Measurements from ENCODE around the gene RCVRN. TPM values are rescaled to one million over a fixed set of nuclear protein-coding genes. Genes with fewer than 3 reads are reported as not detected.

RCVRN gene
- total and polyA plus RNA-seq, 2 donors (not counting 1 experiment from before 2014, with no cell fraction given), result not detected

DNA sequence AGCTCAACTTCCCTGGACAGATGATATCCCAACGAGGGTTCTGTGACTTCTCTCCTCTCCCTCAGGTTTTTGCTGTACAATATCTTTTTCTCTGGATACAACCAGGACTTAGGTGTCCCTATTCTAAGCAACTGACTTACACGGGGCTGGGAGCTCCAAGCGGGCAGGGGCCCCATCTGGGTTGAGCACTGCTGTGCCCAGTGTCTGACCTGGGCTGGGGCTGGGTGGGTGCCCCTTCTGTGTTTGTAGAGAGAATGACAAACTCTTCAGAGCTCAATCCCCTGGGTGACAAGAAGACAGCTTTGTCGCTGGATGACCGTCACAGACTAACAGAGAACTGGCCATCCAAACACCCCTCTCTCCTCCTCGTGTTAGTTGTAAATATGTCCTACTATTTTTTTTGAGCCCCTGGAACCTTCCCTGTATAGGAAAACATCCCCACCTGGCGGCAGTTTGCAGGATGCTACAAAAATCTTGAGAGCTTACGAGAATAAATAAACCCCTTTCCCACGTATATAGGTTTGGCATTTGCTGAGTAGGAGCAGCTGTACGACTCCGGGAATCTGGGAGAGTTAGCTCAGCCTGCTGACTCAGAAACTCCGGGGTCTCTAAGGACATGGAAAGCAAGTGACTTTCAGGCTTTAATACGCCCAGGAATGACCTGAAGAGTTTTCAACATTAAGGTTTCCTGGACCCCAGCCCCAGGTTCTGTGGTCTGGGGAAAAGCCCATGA lies 23.7 kb upstream of the RCVRN start:
- Histone ChIP-seq H3K9ac (ENCODE audit: insufficient read depth, low read length) (no peak overlapping the region), H3K27me3 (ENCODE audit: control insufficient read depth, insufficient read depth, low read length) (no peaks in the 10 kb centered on the region), H3K36me3 (ENCODE audit: control insufficient read depth, insufficient read depth, low read length) (no peaks in the 10 kb centered on the region), H3K4me2 (ENCODE audit: extremely low read depth, insufficient read depth, low read length) (no peak overlapping the region), H2AFZ (ENCODE audit: low read length) (no peak overlapping the region), H3K4me1 (ENCODE audit: control insufficient read depth, extremely low read depth, insufficient read depth, low read length) (no peaks in the 10 kb centered on the region), H3K27ac (ENCODE audit: insufficient read depth, low read length) (no peak overlapping the region), H3K79me2 (ENCODE audit: control insufficient read depth, insufficient read depth, low read length) (no peaks in the 10 kb centered on the region), H3K4me3 (replicated peaks in 1 of 4; ENCODE audit: control extremely low read depth in 1 of 4, insufficient read depth in 1 of 4, low read depth in 3 of 4, low read length in 4 of 4) (no peak overlapping the region), H4K20me1 (ENCODE audit: control insufficient read depth, extremely low read depth, insufficient read depth, low read length) (no peaks in the 10 kb centered on the region), H3K9me3 (ENCODE audit: control insufficient read depth, insufficient read depth, low read depth, low read length) (no peaks in the 10 kb centered on the region)
- TF ChIP-seq EZH2 (IDR thresholded peaks at IDR 0.05; ENCODE audit: low read length, missing control alignments) (no peak), CTCF (conservative IDR thresholded peaks at IDR 0.05 in 1 of 2, IDR thresholded peaks at IDR 0.05 in 1 of 2; ENCODE audit: low read depth in 1 of 2, low read length in 2 of 2) (peak; percentile 29 to 77)
- DNase-seq (ENCODE audit: low read depth in 2 of 2), result peak; percentile 72 to 93

DNA sequence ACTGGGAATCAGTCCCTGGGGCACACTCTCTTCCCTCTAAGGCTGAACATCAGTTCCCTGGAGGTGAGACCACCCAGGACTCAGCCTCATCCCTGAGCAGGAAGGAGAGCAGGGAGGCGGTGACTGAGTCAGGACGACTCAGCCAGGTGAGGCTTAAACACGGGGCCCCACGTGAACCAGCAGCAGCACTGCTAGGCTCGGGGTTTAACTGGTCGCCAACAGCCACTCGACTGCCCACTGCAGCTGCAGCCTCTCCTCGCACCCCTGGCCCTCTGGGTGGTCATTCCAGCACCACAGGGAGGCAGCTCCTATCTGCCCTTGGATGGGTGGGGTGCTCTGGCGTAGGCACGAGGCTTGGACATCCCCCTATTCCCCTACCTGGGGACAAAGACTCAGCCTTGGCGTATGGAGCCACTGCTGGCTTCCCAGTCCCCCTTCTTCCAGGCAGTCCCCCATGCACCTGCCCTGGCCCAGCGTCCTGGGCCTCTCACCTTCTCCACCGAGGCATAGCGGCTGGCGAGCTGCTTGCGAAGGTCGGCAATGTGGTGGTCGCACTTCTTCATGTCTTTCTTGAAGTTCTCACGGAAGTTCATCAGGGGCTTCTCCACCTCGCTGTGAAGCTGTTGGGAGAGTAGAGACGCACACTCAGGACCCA lies 21.2 kb upstream of the RCVRN start:
- TF ChIP-seq EZH2 (IDR thresholded peaks at IDR 0.05; ENCODE audit: low read length, missing control alignments) (no peak), CTCF (conservative IDR thresholded peaks at IDR 0.05 in 1 of 2, IDR thresholded peaks at IDR 0.05 in 1 of 2; ENCODE audit: low read depth in 1 of 2, low read length in 2 of 2) (no peak)
- Histone ChIP-seq H3K27me3 (ENCODE audit: control insufficient read depth, insufficient read depth, low read length) (no peaks in the 10 kb centered on the region), H3K9me3 (ENCODE audit: control insufficient read depth, insufficient read depth, low read depth, low read length) (no peaks in the 10 kb centered on the region), H3K4me3 (replicated peaks in 1 of 4; ENCODE audit: control extremely low read depth in 1 of 4, insufficient read depth in 1 of 4, low read depth in 3 of 4, low read length in 4 of 4) (no peak overlapping the region), H4K20me1 (ENCODE audit: control insufficient read depth, extremely low read depth, insufficient read depth, low read length) (no peaks in the 10 kb centered on the region), H3K4me1 (ENCODE audit: control insufficient read depth, extremely low read depth, insufficient read depth, low read length) (no peaks in the 10 kb centered on the region), H3K4me2 (ENCODE audit: extremely low read depth, insufficient read depth, low read length) (no peak overlapping the region), H3K36me3 (ENCODE audit: control insufficient read depth, insufficient read depth, low read length) (no peaks in the 10 kb centered on the region), H3K27ac (ENCODE audit: insufficient read depth, low read length) (no peak overlapping the region), H2AFZ (ENCODE audit: low read length) (no peak overlapping the region), H3K79me2 (ENCODE audit: control insufficient read depth, insufficient read depth, low read length) (no peaks in the 10 kb centered on the region), H3K9ac (ENCODE audit: insufficient read depth, low read length) (no peak overlapping the region)
- no peak for DNase-seq (ENCODE audit: low read depth in 2 of 2)

DNA sequence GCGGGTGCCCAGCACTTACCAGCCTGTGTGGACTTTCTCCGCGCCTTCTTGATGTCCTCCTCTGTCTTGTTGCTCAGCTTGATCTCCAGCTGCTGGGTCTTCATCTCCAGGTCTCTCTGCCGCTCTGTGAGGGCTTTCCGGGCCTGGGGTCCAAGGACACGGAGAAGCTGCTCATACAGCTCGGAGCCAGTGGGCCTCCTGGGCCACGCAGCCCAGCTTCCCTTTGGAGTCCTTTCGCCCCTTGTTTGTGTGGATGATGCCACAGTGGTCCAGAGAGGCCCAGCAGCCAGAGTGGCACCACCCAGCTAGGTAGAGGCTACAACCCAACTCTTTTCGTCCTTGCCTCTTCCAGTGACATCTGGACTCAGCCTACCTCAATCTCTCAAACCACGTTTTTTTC lies 20.4 kb upstream of the RCVRN start:
- Histone ChIP-seq H3K79me2 (ENCODE audit: control insufficient read depth, insufficient read depth, low read length) (no peaks in the 10 kb centered on the region), H3K4me2 (ENCODE audit: extremely low read depth, insufficient read depth, low read length) (no peak overlapping the region), H2AFZ (ENCODE audit: low read length) (no peak overlapping the region), H3K27me3 (ENCODE audit: control insufficient read depth, insufficient read depth, low read length) (no peaks in the 10 kb centered on the region), H4K20me1 (ENCODE audit: control insufficient read depth, extremely low read depth, insufficient read depth, low read length) (no peaks in the 10 kb centered on the region), H3K9me3 (ENCODE audit: control insufficient read depth, insufficient read depth, low read depth, low read length) (no peaks in the 10 kb centered on the region), H3K36me3 (ENCODE audit: control insufficient read depth, insufficient read depth, low read length) (no peaks in the 10 kb centered on the region), H3K27ac (ENCODE audit: insufficient read depth, low read length) (no peak overlapping the region), H3K9ac (ENCODE audit: insufficient read depth, low read length) (no peak overlapping the region), H3K4me1 (ENCODE audit: control insufficient read depth, extremely low read depth, insufficient read depth, low read length) (no peaks in the 10 kb centered on the region), H3K4me3 (replicated peaks in 1 of 4; ENCODE audit: control extremely low read depth in 1 of 4, insufficient read depth in 1 of 4, low read depth in 3 of 4, low read length in 4 of 4) (no peak overlapping the region)
- TF ChIP-seq EZH2 (IDR thresholded peaks at IDR 0.05; ENCODE audit: low read length, missing control alignments) (no peak), CTCF (conservative IDR thresholded peaks at IDR 0.05 in 1 of 2, IDR thresholded peaks at IDR 0.05 in 1 of 2; ENCODE audit: low read depth in 1 of 2, low read length in 2 of 2) (no peak)
- DNase-seq (ENCODE audit: low read depth in 2 of 2), result no peak
